ENCODE results near the gene IFT20. TPM values are rescaled to one million over a fixed set of nuclear protein-coding genes. Genes with fewer than 3 reads are reported as not detected.
A peak's percentile ranks its signal among the peaks of the same experiment; 100 is the strongest.

The IFT20 gene
- total RNA-seq, 6 experiments from 2014 or later, result 47.9 to 63.0 (median 50.9) TPM

- DNase-seq, result peak; percentile 72
- Mint-ChIP-seq H3K27ac (peak overlapping the region; percentile 99), H3K4me1 (ENCODE audit: low read depth) (peaks cover 49% of the 10 kb centered on the region), H3K4me3 (peak overlapping the region; percentile 98), H3K36me3 (ENCODE audit: low read depth) (peaks cover 26% of the 10 kb centered on the region), H3K9me3 (no peaks in the 10 kb centered on the region), H3K27me3 (ENCODE audit: insufficient read depth) (peaks cover 2% of the 10 kb centered on the region)
- peak; percentile 22; the same call in 1 of the 2 replicates for TF ChIP-seq CTCF (IDR thresholded peaks at IDR 0.05)
These were observed 2.9 kb upstream of the IFT20 start for GRCh38 chr17:28338056-28338768.

- H3K36me3 Mint-ChIP-seq (ENCODE audit: low read depth), result peaks cover 26% of the 10 kb centered on the region
- TF ChIP-seq CTCF (IDR thresholded peaks at IDR 0.05), result no peak
- H3K4me3 Mint-ChIP-seq, result peak overlapping the region; percentile 98
- peak overlapping the region; percentile 99 for H3K27ac Mint-ChIP-seq
- DNase-seq, result peak; percentile 89
- H3K27me3 Mint-ChIP-seq (ENCODE audit: insufficient read depth), result peaks cover 2% of the 10 kb centered on the region
- H3K4me1 Mint-ChIP-seq (ENCODE audit: low read depth), result peaks cover 57% of the 10 kb centered on the region
- no peaks in the 10 kb centered on the region for H3K9me3 Mint-ChIP-seq
These were observed 943 bp upstream of the IFT20 start for GRCh38 chr17:28335959-28336871.

GRCh38 chr17:28334666-28335200 lies 539 bp downstream of the IFT20 start:
- peak overlapping the region; percentile 99 for H3K27ac Mint-ChIP-seq
- peak overlapping the region; percentile 98 for H3K4me3 Mint-ChIP-seq
- H3K27me3 Mint-ChIP-seq (ENCODE audit: insufficient read depth), result peaks cover 2% of the 10 kb centered on the region
- TF ChIP-seq CTCF (IDR thresholded peaks at IDR 0.05), result 0 out of 2 replicates have a peak, but pooled peaks have one; percentile 28
- H3K4me1 Mint-ChIP-seq (ENCODE audit: low read depth), result peaks cover 57% of the 10 kb centered on the region
- DNase-seq, result peak; percentile 42
- H3K36me3 Mint-ChIP-seq (ENCODE audit: low read depth), result peaks cover 26% of the 10 kb centered on the region
- H3K9me3 Mint-ChIP-seq, result no peaks in the 10 kb centered on the region

- Mint-ChIP-seq H3K36me3 (ENCODE audit: low read depth) (peaks cover 20% of the 10 kb centered on the region), H3K9me3 (no peaks in the 10 kb centered on the region), H3K27me3 (ENCODE audit: insufficient read depth) (peaks cover 2% of the 10 kb centered on the region), H3K4me3 (peak overlapping the region; percentile 98), H3K27ac (peak overlapping the region; percentile 99), H3K4me1 (ENCODE audit: low read depth) (peaks cover 54% of the 10 kb centered on the region)
- TF ChIP-seq CTCF (IDR thresholded peaks at IDR 0.05), result no peak
- DNase-seq, result no peak
These were observed 1.1 kb downstream of the IFT20 start for GRCh38 chr17:28334171-28334570.

GRCh38 chr17:28333083-28333746 lies 2.1 kb downstream of the IFT20 start:
- no peak for TF ChIP-seq CTCF (IDR thresholded peaks at IDR 0.05)
- H3K27ac Mint-ChIP-seq, result peak overlapping the region; percentile 99; the same call in 1 of the 2 replicates
- peak overlapping the region; percentile 98; the same call in 1 of the 2 replicates for H3K4me3 Mint-ChIP-seq
- peaks cover 54% of the 10 kb centered on the region for H3K4me1 Mint-ChIP-seq (ENCODE audit: low read depth)
- no peaks in the 10 kb centered on the region for H3K9me3 Mint-ChIP-seq
- no peak for DNase-seq
- H3K36me3 Mint-ChIP-seq (ENCODE audit: low read depth), result peaks cover 23% of the 10 kb centered on the region
- peaks cover 2% of the 10 kb centered on the region for H3K27me3 Mint-ChIP-seq (ENCODE audit: insufficient read depth)
